ENCODE results near the gene ZIC1.

The ZIC1 gene

DNA sequence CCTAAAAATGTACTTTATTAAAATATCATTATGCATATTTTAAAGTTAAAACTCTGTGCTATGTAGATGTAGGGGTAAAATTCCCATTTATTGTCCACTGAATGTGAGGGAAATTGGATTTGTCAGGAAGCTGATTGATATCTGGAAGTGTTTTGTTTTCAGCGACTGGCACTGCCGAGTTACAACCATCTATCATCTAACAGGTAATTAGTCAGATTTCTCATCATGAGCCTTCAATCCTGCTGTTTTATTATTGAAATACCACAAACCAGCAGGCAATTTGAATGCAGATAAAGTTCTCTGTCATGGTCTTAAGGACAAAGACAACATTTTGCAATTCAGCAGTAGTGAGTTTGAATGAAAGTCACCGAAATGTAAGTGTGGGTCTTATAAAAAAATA, 40.5 kb downstream of the ZIC1 start:
- Histone ChIP-seq H3K14ac (ENCODE audit: low read length) (no peak overlapping the region), H3K9me3 (replicated peaks in 1 of 2; ENCODE audit: control insufficient read depth in 2 of 2, insufficient read depth in 1 of 2, low read depth in 1 of 2, low read length in 2 of 2) (no peaks in the 10 kb centered on the region), H2BK12ac (ENCODE audit: low read length) (no peak overlapping the region), H4K91ac (ENCODE audit: low read depth, low read length, poor library complexity) (no peak overlapping the region), H3K4me1 (ENCODE audit: control insufficient read depth in 2 of 2, insufficient read depth in 1 of 2, low read depth in 1 of 2, low read length in 2 of 2) (no peaks in the 10 kb centered on the region), H3K27me3 (ENCODE audit: control insufficient read depth in 3 of 3, insufficient read depth in 3 of 3, low read depth in 1 of 3, low read length in 3 of 3) (no peaks in the 10 kb centered on the region), H4K8ac (ENCODE audit: low read depth, low read length) (no peak overlapping the region), H3K4me3 (ENCODE audit: low read length in 2 of 2) (no peak overlapping the region), H2AK5ac (ENCODE audit: low read depth, low read length) (no peak overlapping the region), H3K18ac (ENCODE audit: low read length) (no peak overlapping the region), H2AFZ (ENCODE audit: low read length) (no peak overlapping the region), H2BK5ac (ENCODE audit: low read length) (no peak overlapping the region), H2BK15ac (ENCODE audit: low read length) (no peak overlapping the region), H3K9ac (ENCODE audit: low read depth, low read length, poor library complexity) (no peak overlapping the region), H3K79me1 (ENCODE audit: low read depth, low read length) (no peaks in the 10 kb centered on the region), H3K4ac (ENCODE audit: low read length) (no peak overlapping the region), H2BK120ac (ENCODE audit: low read depth, low read length) (no peak overlapping the region), H3K36me3 (replicated peaks in 1 of 2; ENCODE audit: control insufficient read depth in 2 of 2, insufficient read depth in 2 of 2, low read length in 2 of 2) (no peaks in the 10 kb centered on the region), H3K23ac (ENCODE audit: low read depth, low read length, poor library complexity) (no peak overlapping the region), H3K4me2 (ENCODE audit: insufficient read depth, low read length, poor library complexity, severe bottlenecking) (no peak overlapping the region), H3K27ac (replicated peaks; ENCODE audit: low read length) (no peak overlapping the region)
- DNase-seq (ENCODE audit: low spot score) = no peak
- no CpG with 5 or more reads among the region's 3 CpGs for WGBS, 2 donors (ENCODE audit: extremely low coverage in 2 of 2, insufficient read length in 2 of 2, insufficient replicate concordance in 1 of 2)

DNA sequence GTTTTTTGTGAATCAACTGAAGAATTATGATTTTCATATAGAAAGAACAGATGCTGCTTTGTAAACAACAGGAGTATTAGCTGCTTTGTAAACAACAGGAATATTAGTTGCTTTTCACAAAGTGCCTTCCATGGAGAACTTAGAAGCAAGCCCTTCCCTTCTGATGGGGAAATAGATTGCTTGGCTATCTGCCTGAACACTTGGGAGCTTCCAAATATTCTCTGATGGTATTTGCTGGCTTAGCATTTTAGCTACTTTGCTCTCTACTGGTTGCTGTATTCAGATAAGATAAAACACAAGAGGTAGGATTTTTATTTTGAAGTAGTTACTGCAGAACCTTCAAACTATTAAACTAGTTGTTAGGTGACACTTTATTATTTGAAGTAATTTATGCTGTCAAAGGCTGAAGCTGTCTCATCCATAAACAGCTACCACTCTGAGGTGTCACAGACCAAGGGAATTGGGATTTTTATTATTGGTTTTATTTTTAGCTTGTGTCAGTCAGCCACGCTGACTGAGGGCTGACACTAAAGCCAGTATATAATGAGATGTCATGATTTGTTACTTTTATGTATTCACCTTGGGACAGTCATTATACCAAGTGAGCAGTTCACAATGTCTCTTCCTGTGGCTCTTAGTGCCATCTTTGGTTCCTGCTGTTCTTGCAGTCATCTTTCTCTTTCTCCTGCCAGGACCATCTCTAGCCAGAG, 50.0 kb downstream of the ZIC1 start:
- H3K4ac ChIP-seq (ENCODE audit: low read length) = no peak overlapping the region
- H2BK15ac ChIP-seq (ENCODE audit: low read length) = no peak overlapping the region
- H3K9me3 ChIP-seq (replicated peaks in 1 of 2; ENCODE audit: control insufficient read depth in 2 of 2, insufficient read depth in 1 of 2, low read depth in 1 of 2, low read length in 2 of 2) = no peaks in the 10 kb centered on the region
- no peak overlapping the region for H4K91ac ChIP-seq (ENCODE audit: low read depth, low read length, poor library complexity)
- no peak overlapping the region for H2BK5ac ChIP-seq (ENCODE audit: low read length)
- no CpG with 5 or more reads among the region's 1 CpG for WGBS, 2 donors (ENCODE audit: extremely low coverage in 2 of 2, insufficient read length in 2 of 2, insufficient replicate concordance in 1 of 2)
- no peak overlapping the region for H4K8ac ChIP-seq (ENCODE audit: low read depth, low read length)
- no peak overlapping the region for H3K18ac ChIP-seq (ENCODE audit: low read length)
- H2AK5ac ChIP-seq (ENCODE audit: low read depth, low read length) = no peak overlapping the region
- no peaks in the 10 kb centered on the region for H3K79me1 ChIP-seq (ENCODE audit: low read depth, low read length)
- H3K14ac ChIP-seq (ENCODE audit: low read length) = no peak overlapping the region
- H3K4me3 ChIP-seq (ENCODE audit: low read length in 2 of 2) = no peak overlapping the region
- no peak overlapping the region for H3K23ac ChIP-seq (ENCODE audit: low read depth, low read length, poor library complexity)
- H3K4me2 ChIP-seq (ENCODE audit: insufficient read depth, low read length, poor library complexity, severe bottlenecking) = no peak overlapping the region
- no peaks in the 10 kb centered on the region for H3K27me3 ChIP-seq (ENCODE audit: control insufficient read depth in 3 of 3, insufficient read depth in 3 of 3, low read depth in 1 of 3, low read length in 3 of 3)
- H3K4me1 ChIP-seq (ENCODE audit: control insufficient read depth in 2 of 2, insufficient read depth in 1 of 2, low read depth in 1 of 2, low read length in 2 of 2) = no peaks in the 10 kb centered on the region
- no peaks in the 10 kb centered on the region for H3K36me3 ChIP-seq (replicated peaks in 1 of 2; ENCODE audit: control insufficient read depth in 2 of 2, insufficient read depth in 2 of 2, low read length in 2 of 2)
- H2BK12ac ChIP-seq (ENCODE audit: low read length) = no peak overlapping the region
- no peak overlapping the region for H3K27ac ChIP-seq (replicated peaks; ENCODE audit: low read length)
- no peak overlapping the region for H3K9ac ChIP-seq (ENCODE audit: low read depth, low read length, poor library complexity)
- H2AFZ ChIP-seq (ENCODE audit: low read length) = no peak overlapping the region
- DNase-seq (ENCODE audit: low spot score) = no peak
- H2BK120ac ChIP-seq (ENCODE audit: low read depth, low read length) = no peak overlapping the region

DNA sequence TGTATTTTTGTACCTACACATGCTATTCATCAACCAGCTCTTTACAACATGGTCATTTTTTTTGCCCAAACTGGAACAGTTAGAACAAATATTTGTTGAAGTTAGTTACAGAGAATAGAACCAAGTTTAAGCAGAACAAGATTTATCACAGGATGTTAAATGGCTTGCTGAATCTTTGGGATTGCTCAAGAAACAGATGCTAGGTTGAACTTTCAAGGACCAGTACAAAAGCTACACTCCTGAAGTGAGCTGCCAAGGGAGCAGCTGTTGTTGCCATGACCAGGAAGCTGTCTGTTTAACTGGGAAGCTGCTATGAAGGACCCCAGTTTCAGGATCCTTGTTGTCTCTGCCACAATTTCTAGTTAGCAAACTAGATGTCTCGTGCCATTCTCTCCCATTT, 53.7 kb downstream of the ZIC1 start:
- no CpG with 5 or more reads among the region's 1 CpG for WGBS, 2 donors (ENCODE audit: extremely low coverage in 2 of 2, insufficient read length in 2 of 2, insufficient replicate concordance in 1 of 2)
- H3K27me3 ChIP-seq (ENCODE audit: control insufficient read depth in 3 of 3, insufficient read depth in 3 of 3, low read depth in 1 of 3, low read length in 3 of 3) = no peaks in the 10 kb centered on the region
- H3K4me3 ChIP-seq (ENCODE audit: low read length in 2 of 2) = no peak overlapping the region

More for the DNA sequence above, 53.7 kb downstream of the ZIC1 start:
- Histone ChIP-seq H4K91ac (ENCODE audit: low read depth, low read length, poor library complexity) (no peak overlapping the region), H2BK120ac (ENCODE audit: low read depth, low read length) (no peak overlapping the region), H3K4me2 (ENCODE audit: insufficient read depth, low read length, poor library complexity, severe bottlenecking) (no peak overlapping the region), H2BK5ac (ENCODE audit: low read length) (no peak overlapping the region), H3K18ac (ENCODE audit: low read length) (no peak overlapping the region), H3K27ac (replicated peaks; ENCODE audit: low read length) (no peak overlapping the region), H2BK12ac (ENCODE audit: low read length) (no peak overlapping the region), H2BK15ac (ENCODE audit: low read length) (no peak overlapping the region), H3K79me1 (ENCODE audit: low read depth, low read length) (no peaks in the 10 kb centered on the region), H2AK5ac (ENCODE audit: low read depth, low read length) (no peak overlapping the region), H4K8ac (ENCODE audit: low read depth, low read length) (no peak overlapping the region), H3K9me3 (replicated peaks in 1 of 2; ENCODE audit: control insufficient read depth in 2 of 2, insufficient read depth in 1 of 2, low read depth in 1 of 2, low read length in 2 of 2) (no peaks in the 10 kb centered on the region), H3K36me3 (replicated peaks in 1 of 2; ENCODE audit: control insufficient read depth in 2 of 2, insufficient read depth in 2 of 2, low read length in 2 of 2) (no peaks in the 10 kb centered on the region), H2AFZ (ENCODE audit: low read length) (peak overlapping the region; percentile 27), H3K9ac (ENCODE audit: low read depth, low read length, poor library complexity) (no peak overlapping the region), H3K4me1 (ENCODE audit: control insufficient read depth in 2 of 2, insufficient read depth in 1 of 2, low read depth in 1 of 2, low read length in 2 of 2) (no peaks in the 10 kb centered on the region), H3K23ac (ENCODE audit: low read depth, low read length, poor library complexity) (no peak overlapping the region), H3K4ac (ENCODE audit: low read length) (no peak overlapping the region), H3K14ac (ENCODE audit: low read length) (no peak overlapping the region)
- no peak for DNase-seq (ENCODE audit: low spot score)
